ENCODE results near the gene LAMA1. TPM values are rescaled to one million over a fixed set of nuclear protein-coding genes. Genes with fewer than 3 reads are reported as not detected.

The LAMA1 gene
- total and polyA plus RNA-seq, 2 of the 8 experiments (the other 6 are each of a cell fraction or from before 2014, with no cell fraction given), result 30.4 to 48.7 TPM

- no peak for TF ChIP-seq CHD7 (IDR thresholded peaks at IDR 0.05; ENCODE audit: insufficient replicate concordance, low read length)
- no peak for TF ChIP-seq KDM5A (IDR thresholded peaks at IDR 0.05; ENCODE audit: low read length)
- no peak for TF ChIP-seq ATF2 (IDR thresholded peaks at IDR 0.05; ENCODE audit: low read length)
- TF ChIP-seq RNF2 (IDR thresholded peaks at IDR 0.05; ENCODE audit: borderline replicate concordance, low read depth, low read length, missing control alignments, poor library complexity, severe bottlenecking), result no peak
- TF ChIP-seq POU5F1 (IDR thresholded peaks at IDR 0.05; ENCODE audit: low read depth, low read length), result no peak
- TF ChIP-seq MAFK (IDR thresholded peaks at IDR 0.05; ENCODE audit: low read depth, low read length), result no peak
- no peak for TF ChIP-seq USF2 (IDR thresholded peaks at IDR 0.05; ENCODE audit: low read length)
- TF ChIP-seq BRCA1 (IDR thresholded peaks at IDR 0.05; ENCODE audit: low read depth, low read length), result no peak
These were observed 225.8 kb downstream of the LAMA1 start (continued) for GRCh38 chr18:6891788-6892187.

All from H1 (cell line).